Activated gamma-delta T cell (primary cell): ENCODE results near the gene C1QTNF9B.

Experiments
- DNase-seq: peaks from one replicate; lab custom pipeline; 2025; lab: John Stamatoyannopoulos, UW

Gene C1QTNF9B

GRCh38 chr13:23859455-23859854 lies 37.8 kb downstream of the C1QTNF9B start:
- DNase-seq: no peak

GRCh38 chr13:23858546-23858945 lies 38.8 kb downstream of the C1QTNF9B start:
- DNase-seq: no peak

- no peak for DNase-seq
Observed at GRCh38 chr13:23856008-23856750, 41.1 kb downstream of the C1QTNF9B start.

- no peak for DNase-seq
Observed at GRCh38 chr13:23855360-23855759, 41.9 kb downstream of the C1QTNF9B start.

- DNase-seq: no peak
Observed at GRCh38 chr13:23852351-23852750, 45.0 kb downstream of the C1QTNF9B start.

GRCh38 chr13:23851106-23851505 lies 46.2 kb downstream of the C1QTNF9B start:
- no peak for DNase-seq

GRCh38 chr13:23850134-23850533 lies 47.2 kb downstream of the C1QTNF9B start:
- DNase-seq: no peak

GRCh38 chr13:23849670-23850069 lies 47.6 kb downstream of the C1QTNF9B start:
- no peak for DNase-seq

- no peak for DNase-seq
Observed at GRCh38 chr13:23848646-23849141, 48.6 kb downstream of the C1QTNF9B start.

GRCh38 chr13:23848019-23848418 lies 49.3 kb downstream of the C1QTNF9B start:
- no peak for DNase-seq

GRCh38 chr13:23847497-23847896 lies 49.8 kb downstream of the C1QTNF9B start:
- DNase-seq: no peak

GRCh38 chr13:23845105-23845725 lies 52.1 kb downstream of the C1QTNF9B start:
- no peak for DNase-seq

GRCh38 chr13:23844132-23844531 lies 53.2 kb downstream of the C1QTNF9B start:
- no peak for DNase-seq

- DNase-seq: no peak
Observed at GRCh38 chr13:23843436-23843835, 53.9 kb downstream of the C1QTNF9B start.

GRCh38 chr13:23842406-23842805 lies 54.9 kb downstream of the C1QTNF9B start:
- DNase-seq: no peak
